ENCODE measurements around the gene BMP4. TPM values are rescaled to one million over a fixed set of nuclear protein-coding genes. Genes with fewer than 3 reads are reported as not detected.

BMP4 gene
- total RNA-seq, 6 experiments from 2014 or later = 4.0 to 14.5 (median 4.4) TPM

- Mint-ChIP-seq H3K9me3 (no peaks in the 10 kb centered on the region), H3K27me3 (ENCODE audit: insufficient read depth) (peaks cover 14% of the 10 kb centered on the region), H3K27ac (no peak overlapping the region), H3K36me3 (ENCODE audit: low read depth) (peaks cover 12% of the 10 kb centered on the region; the same call in 1 of the 2 replicates), H3K4me3 (no peak overlapping the region), H3K4me1 (ENCODE audit: low read depth) (peaks cover 22% of the 10 kb centered on the region)
- DNase-seq = no peak
- TF ChIP-seq CTCF (IDR thresholded peaks at IDR 0.05) = no peak
Measured at GRCh38 chr14:53947452-53948204, 9.0 kb downstream of the BMP4 start.

GRCh38 chr14:53947094-53947445 is 9.6 kb downstream of the BMP4 start:
- Mint-ChIP-seq H3K36me3 (ENCODE audit: low read depth) (peaks cover 12% of the 10 kb centered on the region; the same call in 1 of the 2 replicates), H3K4me1 (ENCODE audit: low read depth) (peaks cover 20% of the 10 kb centered on the region), H3K9me3 (no peaks in the 10 kb centered on the region), H3K27me3 (ENCODE audit: insufficient read depth) (peaks cover 9% of the 10 kb centered on the region), H3K27ac (no peak overlapping the region), H3K4me3 (no peak overlapping the region)
- DNase-seq = no peak
- TF ChIP-seq CTCF (IDR thresholded peaks at IDR 0.05) = no peak

GRCh38 chr14:53946404-53947093 is 10.1 kb downstream of the BMP4 start:
- peaks cover 7% of the 10 kb centered on the region; the same call in 1 of the 2 replicates for H3K36me3 Mint-ChIP-seq (ENCODE audit: low read depth)
- TF ChIP-seq CTCF (IDR thresholded peaks at IDR 0.05) = no peak
- H3K4me1 Mint-ChIP-seq (ENCODE audit: low read depth) = peaks cover 15% of the 10 kb centered on the region; the same call in 1 of the 2 replicates
- H3K9me3 Mint-ChIP-seq = no peaks in the 10 kb centered on the region
- H3K27me3 Mint-ChIP-seq (ENCODE audit: insufficient read depth) = peaks cover 4% of the 10 kb centered on the region
- H3K27ac Mint-ChIP-seq = no peak overlapping the region
- no peak for DNase-seq
- H3K4me3 Mint-ChIP-seq = no peak overlapping the region

- peaks cover 10% of the 10 kb centered on the region; the same call in 1 of the 2 replicates for H3K4me1 Mint-ChIP-seq (ENCODE audit: low read depth)
- peaks cover 1% of the 10 kb centered on the region; the same call in 1 of the 2 replicates for H3K36me3 Mint-ChIP-seq (ENCODE audit: low read depth)
- no peak for TF ChIP-seq CTCF (IDR thresholded peaks at IDR 0.05)
- H3K9me3 Mint-ChIP-seq = no peaks in the 10 kb centered on the region
- no peak for DNase-seq
- no peak overlapping the region for H3K27ac Mint-ChIP-seq
- peaks cover 3% of the 10 kb centered on the region; the same call in 1 of the 2 replicates for H3K27me3 Mint-ChIP-seq (ENCODE audit: insufficient read depth)
- H3K4me3 Mint-ChIP-seq = no peak overlapping the region
Measured at GRCh38 chr14:53946071-53946403, 10.6 kb downstream of the BMP4 start.

- no peak for DNase-seq
- H3K9me3 Mint-ChIP-seq = no peaks in the 10 kb centered on the region
- no peaks in the 10 kb centered on the region; the same call in 1 of the 2 replicates for H3K27me3 Mint-ChIP-seq (ENCODE audit: insufficient read depth)
- no peak overlapping the region for H3K4me3 Mint-ChIP-seq
- peaks cover 11% of the 10 kb centered on the region for H3K4me1 Mint-ChIP-seq (ENCODE audit: low read depth)
- no peak for TF ChIP-seq CTCF (IDR thresholded peaks at IDR 0.05)
- H3K27ac Mint-ChIP-seq = no peak overlapping the region
- H3K36me3 Mint-ChIP-seq (ENCODE audit: low read depth) = no peaks in the 10 kb centered on the region
Measured at GRCh38 chr14:53943751-53944083, 12.9 kb downstream of the BMP4 start.
